Mesodermal cell (in vitro differentiated cells): ENCODE results near the gene NAV3.

Experiments
- H3K27ac ChIP-seq: 2 replicates; pipeline ENCODE4 v1.7.0; 2013; ENCODE audit warnings: mild to moderate bottlenecking, low read depth, low read length, moderate library complexity; ENCODE audit not compliant: severe bottlenecking
- H3K36me3 ChIP-seq: 2 replicates; pipeline ENCODE4 v1.7.1; 2013; ENCODE audit warnings: mild to moderate bottlenecking, low read length, moderate library complexity; ENCODE audit not compliant: control insufficient read depth, insufficient read depth
- H3K4me1 ChIP-seq: one replicate; pipeline ENCODE4 v1.7.1; 2013; ENCODE audit warnings: mild to moderate bottlenecking, low read length; ENCODE audit not compliant: insufficient read depth, control insufficient read depth, poor library complexity, severe bottlenecking
- H3K4me3 ChIP-seq: 2 replicates; pipeline ENCODE4 v1.7.0; 2013; ENCODE audit warnings: low read length, control low read depth, mild to moderate bottlenecking; ENCODE audit not compliant: insufficient read depth, poor library complexity, severe bottlenecking; ENCODE audit errors: extremely low read depth
- H3K9me3 ChIP-seq: 2 replicates; pipeline ENCODE4 v1.7.1; 2013; ENCODE audit warnings: mild to moderate bottlenecking, low read length, moderate library complexity; ENCODE audit not compliant: control insufficient read depth
- WGBS, 2 experiments: methylation state at CpG; one replicate each; pipeline ENCODE4 v1.1.5; 2013; ENCODE audit warnings: missing lambda C conversion rate in 2 of 2; ENCODE audit not compliant: insufficient coverage in 2 of 2; 5-methylcytosine and 5-hydroxymethylcytosine counted together

The NAV3 gene

DNA sequence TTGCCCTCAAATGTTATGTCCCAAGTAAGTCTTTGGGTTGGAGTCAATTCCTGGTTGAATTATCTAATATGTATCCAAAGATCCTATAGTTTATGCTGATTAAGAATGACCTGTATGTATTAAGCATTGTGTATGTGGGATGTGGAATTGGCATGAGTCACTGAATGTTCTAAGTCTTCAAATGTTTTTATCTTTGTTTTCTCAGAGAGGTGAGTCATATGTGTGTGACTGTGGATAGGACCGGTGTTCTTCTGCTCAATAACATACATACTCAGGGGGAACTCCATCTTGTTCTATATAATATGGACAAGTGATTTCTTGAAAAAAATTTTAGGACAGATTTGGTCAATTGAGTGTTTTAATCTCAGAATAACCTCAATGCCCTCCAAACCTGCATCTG is 57.9 kb downstream of the NAV3 start:
- Histone ChIP-seq H3K9me3 (no peaks in the 10 kb centered on the region), H3K4me1 (no peaks in the 10 kb centered on the region), H3K4me3 (no peak overlapping the region), H3K27ac (no peak overlapping the region), H3K36me3 (no peaks in the 10 kb centered on the region)
- WGBS, 2 experiments: no CpG with 5 or more reads among the region's 1 CpG

DNA sequence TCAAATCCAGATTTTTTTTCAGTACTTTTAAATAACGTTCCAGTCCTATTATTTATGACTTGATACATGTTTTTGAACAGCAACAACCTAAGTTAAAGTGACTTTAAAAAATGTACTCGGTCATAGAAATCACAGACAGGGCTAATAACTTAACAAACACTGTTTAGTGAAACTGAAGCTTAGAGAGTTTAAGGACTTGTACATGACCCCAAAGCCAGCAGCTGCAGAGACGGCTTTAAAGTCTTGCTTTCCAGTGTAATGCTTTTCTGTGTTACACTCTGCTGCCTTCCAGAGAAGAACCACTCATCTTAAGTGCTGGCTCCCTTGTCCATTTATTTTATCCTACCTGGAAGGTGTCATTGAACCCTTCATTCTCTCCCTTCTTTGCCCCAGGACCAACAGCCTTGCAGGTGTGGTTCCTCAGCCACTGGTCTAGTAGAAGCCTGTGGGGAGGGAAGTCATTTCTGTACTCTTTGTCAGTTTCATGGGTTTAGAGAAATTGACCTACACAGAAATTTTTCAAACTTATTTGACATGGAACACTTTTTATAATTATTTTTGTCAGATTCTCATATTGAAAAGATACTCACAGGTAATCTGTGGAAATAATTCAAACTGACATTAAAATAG is 60.9 kb downstream of the NAV3 start:
- Histone ChIP-seq H3K27ac (no peak overlapping the region), H3K9me3 (no peaks in the 10 kb centered on the region), H3K4me1 (no peaks in the 10 kb centered on the region), H3K4me3 (no peak overlapping the region), H3K36me3 (no peaks in the 10 kb centered on the region)
- 91 to 92% methylated on average over 1 to 2 of the region's 3 CpGs for WGBS, 2 experiments

DNA sequence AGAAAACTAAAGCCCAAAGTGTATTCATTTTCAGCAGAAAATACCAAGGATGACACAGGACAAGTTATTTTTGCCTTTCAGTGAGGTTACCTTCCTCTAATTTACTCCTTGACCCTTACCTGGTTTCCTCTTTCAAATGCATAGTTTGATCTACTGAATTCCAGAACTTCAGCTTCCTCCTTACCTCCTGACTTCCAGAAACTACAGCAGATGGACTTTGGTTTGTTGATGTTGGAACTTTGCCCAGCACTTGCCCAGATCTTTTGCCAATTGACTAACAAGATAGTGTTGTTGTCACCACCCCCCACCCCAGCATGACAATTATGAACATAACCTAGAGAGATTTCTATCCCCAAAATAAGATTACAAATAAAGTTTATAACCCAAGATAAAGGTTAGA is 63.2 kb downstream of the NAV3 start:
- Histone ChIP-seq H3K9me3 (no peaks in the 10 kb centered on the region), H3K4me1 (no peaks in the 10 kb centered on the region), H3K4me3 (no peak overlapping the region), H3K36me3 (no peaks in the 10 kb centered on the region), H3K27ac (no peak overlapping the region)

GRCh38 chr12:77894556-77894955 is 63.9 kb downstream of the NAV3 start:
- H3K27ac ChIP-seq: no peak overlapping the region
- H3K36me3 ChIP-seq: no peaks in the 10 kb centered on the region
- H3K9me3 ChIP-seq: no peaks in the 10 kb centered on the region
- no peak overlapping the region for H3K4me3 ChIP-seq
- no peaks in the 10 kb centered on the region for H3K4me1 ChIP-seq
- 92% methylated on average over 2 of the region's 2 CpGs for WGBS, 2 experiments

GRCh38 chr12:77895699-77896098 is 65.0 kb downstream of the NAV3 start:
- Histone ChIP-seq H3K4me3 (no peak overlapping the region), H3K36me3 (no peaks in the 10 kb centered on the region), H3K4me1 (no peaks in the 10 kb centered on the region), H3K9me3 (no peaks in the 10 kb centered on the region), H3K27ac (no peak overlapping the region)

DNA sequence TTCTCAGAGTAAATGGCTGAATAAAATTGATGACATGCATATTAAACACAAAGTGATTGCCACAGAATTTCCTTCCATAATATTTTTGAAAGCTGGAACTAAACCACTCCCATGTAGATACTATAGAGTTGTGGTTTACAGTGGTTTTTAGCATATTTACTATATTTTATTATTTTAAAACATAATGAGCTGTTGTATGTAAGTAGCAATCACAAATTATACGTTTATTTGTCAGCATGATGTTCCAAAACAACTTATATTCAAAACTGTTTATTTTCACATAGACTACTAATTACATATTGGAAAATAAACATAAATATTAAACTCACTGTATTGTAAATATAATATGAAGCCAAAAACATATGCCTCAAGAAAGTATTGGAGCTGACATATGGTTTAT is 77.2 kb downstream of the NAV3 start:
- no CpG with 5 or more reads among the region's 1 CpG for WGBS, 2 experiments
- no peaks in the 10 kb centered on the region for H3K9me3 ChIP-seq

DNA sequence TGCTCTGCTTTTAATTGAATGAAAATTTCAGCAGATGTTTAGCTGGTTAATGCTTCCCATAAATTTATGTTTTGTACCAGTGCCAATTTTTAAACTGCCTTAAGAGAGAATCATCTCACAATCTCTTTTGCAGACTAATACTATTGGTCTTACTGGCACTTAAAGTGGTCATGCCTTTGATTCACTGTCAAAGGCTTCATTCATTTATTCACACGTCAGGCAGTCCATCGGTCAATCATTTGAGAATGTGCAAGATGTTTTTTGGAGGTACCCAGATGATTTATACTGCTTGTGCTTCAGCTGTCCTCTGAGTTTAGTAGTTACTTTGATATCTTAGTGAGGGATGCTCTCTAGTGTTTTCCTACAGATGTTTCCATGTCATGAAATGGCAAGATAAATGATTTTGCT is 83.4 kb downstream of the NAV3 start:
- H3K4me3 ChIP-seq: no peak overlapping the region
- H3K27ac ChIP-seq: no peak overlapping the region
- 100% methylated on average over 2 of the region's 2 CpGs; no CpG with 5 or more reads in 1 of the 2 experiments for WGBS, 2 experiments

More for the DNA sequence above, 77.2 kb downstream of the NAV3 start:
- no peak overlapping the region for H3K27ac ChIP-seq
- H3K4me3 ChIP-seq: no peak overlapping the region
- H3K36me3 ChIP-seq: no peaks in the 10 kb centered on the region
- H3K4me1 ChIP-seq: no peaks in the 10 kb centered on the region

GRCh38 chr12:77915071-77915600 is 84.4 kb downstream of the NAV3 start:
- WGBS, 2 experiments: no CpG with 5 or more reads among the region's 1 CpG
- Histone ChIP-seq H3K36me3 (no peaks in the 10 kb centered on the region), H3K9me3 (no peaks in the 10 kb centered on the region), H3K27ac (no peak overlapping the region), H3K4me3 (no peak overlapping the region), H3K4me1 (peaks cover 5% of the 10 kb centered on the region)

More for the DNA sequence above, 83.4 kb downstream of the NAV3 start:
- H3K9me3 ChIP-seq: no peaks in the 10 kb centered on the region
- H3K36me3 ChIP-seq: no peaks in the 10 kb centered on the region
- peaks cover 5% of the 10 kb centered on the region for H3K4me1 ChIP-seq

DNA sequence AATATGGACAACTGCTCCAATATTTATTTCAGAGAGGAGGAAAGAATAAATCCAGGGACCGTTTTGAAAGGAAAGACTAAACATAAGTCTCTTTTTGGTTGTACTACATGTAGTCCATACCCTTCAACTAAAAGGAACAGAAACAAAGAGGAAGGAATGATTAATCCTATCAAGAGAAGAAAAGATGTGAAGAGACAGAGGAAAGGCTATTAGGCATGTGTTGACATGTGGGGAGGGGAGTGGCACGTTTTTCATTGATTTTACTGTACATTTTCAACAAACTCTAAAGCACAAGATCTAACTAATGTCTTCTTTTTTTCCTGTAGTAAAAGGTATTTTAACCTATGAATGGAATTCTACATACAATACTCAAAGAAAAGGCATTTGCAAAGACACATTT is 85.6 kb downstream of the NAV3 start:
- peaks cover 5% of the 10 kb centered on the region for H3K4me1 ChIP-seq
- no CpG with 5 or more reads among the region's 2 CpGs for WGBS, 2 experiments
- no peaks in the 10 kb centered on the region for H3K9me3 ChIP-seq
- no peak overlapping the region for H3K4me3 ChIP-seq
- H3K27ac ChIP-seq: no peak overlapping the region
- H3K36me3 ChIP-seq: no peaks in the 10 kb centered on the region

DNA sequence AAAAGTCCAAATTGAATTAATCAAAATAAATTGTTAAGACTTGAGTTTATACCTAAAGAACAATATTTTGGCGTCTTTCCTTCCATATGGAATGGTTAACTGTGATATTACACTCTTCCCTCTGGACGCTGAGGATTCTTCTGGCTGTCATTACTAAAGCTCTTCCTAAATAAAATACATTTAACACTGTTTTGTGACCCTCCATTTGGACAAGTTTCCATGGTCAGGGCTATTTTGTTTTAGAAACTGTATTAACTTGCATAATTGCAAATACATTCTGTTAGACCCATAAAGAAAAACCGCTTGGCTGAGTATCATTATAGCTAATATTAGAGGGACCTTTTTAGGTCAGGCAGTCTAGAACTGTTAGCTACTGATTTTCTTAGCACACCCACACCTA is 87.4 kb downstream of the NAV3 start:
- H3K4me1 ChIP-seq: peaks cover 5% of the 10 kb centered on the region
- no peak overlapping the region for H3K27ac ChIP-seq
- no peaks in the 10 kb centered on the region for H3K36me3 ChIP-seq
- no CpG with 5 or more reads among the region's 3 CpGs for WGBS, 2 experiments
- no peak overlapping the region for H3K4me3 ChIP-seq
- H3K9me3 ChIP-seq: no peaks in the 10 kb centered on the region

DNA sequence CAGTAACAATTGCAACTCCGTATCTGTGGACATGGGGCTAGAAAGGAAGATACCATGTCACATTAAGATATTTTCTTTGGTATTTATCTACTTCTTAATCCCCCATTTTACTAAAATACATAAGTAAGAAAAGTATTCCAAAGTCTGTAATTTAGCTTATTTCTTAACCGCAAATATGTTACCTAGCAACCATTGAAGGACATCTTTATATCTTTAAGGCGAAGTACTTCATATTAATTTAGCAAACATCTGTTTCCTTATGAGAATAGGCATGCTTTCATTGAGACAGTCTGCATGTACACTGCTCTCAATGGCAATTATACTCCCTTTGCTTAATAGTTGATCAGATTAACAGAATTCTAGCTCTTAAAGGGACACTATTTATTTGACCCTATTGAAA is 88.8 kb downstream of the NAV3 start:
- Histone ChIP-seq H3K4me3 (no peak overlapping the region), H3K27ac (no peak overlapping the region), H3K4me1 (peaks cover 5% of the 10 kb centered on the region), H3K36me3 (no peaks in the 10 kb centered on the region), H3K9me3 (no peaks in the 10 kb centered on the region)
- 90% methylated on average over 2 of the region's 3 CpGs; no CpG with 5 or more reads in 1 of the 2 experiments for WGBS, 2 experiments
